NCI-H146 treated with DMSO at 0.1 percent for 48 hours (cell line): ENCODE data around the gene THBS2.
A peak's percentile ranks its signal among the peaks of the same experiment; 100 is the strongest.

Experiments
- DNase-seq: peaks from one replicate; lab custom pipeline; 2025; ENCODE audit not compliant: unreplicated experiment; lab: John Stamatoyannopoulos, UW

Gene THBS2

DNA sequence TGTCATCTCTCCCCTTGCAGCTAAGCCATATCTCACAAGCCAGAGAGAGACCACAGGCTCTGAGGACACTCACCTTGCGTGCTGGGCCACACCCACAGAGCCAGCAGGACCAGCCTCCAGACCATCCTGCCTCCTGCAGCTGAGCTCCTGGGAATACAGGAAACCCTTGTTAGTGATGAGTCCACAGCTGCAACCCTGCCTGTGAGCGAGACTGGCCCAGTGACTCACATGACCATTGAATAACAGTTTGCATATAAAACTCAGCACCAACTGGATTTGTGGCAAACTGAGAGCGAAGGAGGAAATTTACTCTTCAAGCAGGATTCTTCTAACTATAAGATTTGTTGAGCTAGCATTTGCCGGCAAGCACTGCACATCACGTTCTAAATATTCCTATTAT lies 3.0 kb downstream of the THBS2 start:
- DNase-seq = peak; percentile 83

DNA sequence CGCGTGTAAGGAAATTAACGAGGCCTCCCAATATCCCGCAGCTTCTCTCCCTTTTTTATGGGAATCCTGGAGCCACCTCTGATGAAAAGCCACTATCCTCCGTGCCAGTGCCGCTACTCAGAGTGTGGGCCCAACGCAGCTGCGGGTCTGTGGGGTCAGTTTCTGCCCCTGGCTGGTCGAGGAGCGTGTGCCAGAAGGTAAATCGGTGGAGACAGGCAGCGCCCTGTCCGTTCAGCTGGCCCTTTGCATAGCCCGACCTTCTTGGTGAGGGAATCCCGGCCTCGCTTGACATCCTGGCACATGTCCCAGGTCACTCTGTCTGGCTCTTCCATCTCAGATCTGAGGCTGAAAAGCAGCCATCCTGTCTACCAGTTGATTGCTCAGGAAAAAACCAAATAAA lies 4.6 kb downstream of the THBS2 start:
- no peak for DNase-seq

DNA sequence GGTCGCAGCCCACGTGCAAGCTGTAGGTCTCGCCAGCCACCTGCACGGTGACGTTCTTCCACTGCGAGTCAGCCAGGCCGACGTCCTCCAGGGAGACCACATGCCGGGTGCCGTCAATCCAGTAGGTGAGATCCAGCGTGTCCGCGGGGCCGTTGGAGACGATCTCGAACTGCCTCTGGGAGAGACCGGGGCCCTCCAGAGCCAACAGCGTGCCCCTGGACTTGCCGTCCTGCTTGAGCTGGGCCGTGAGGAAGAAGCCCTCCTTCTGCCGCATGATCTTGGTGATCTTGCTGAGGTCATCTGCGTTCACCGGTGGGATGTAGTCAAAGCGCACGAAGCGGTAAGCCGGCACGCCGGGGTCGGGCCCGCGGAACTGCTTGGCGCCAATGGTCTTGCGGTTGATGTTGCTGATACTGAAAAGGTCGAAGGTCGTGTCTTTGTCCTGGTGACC lies 5.1 kb downstream of the THBS2 start:
- no peak for DNase-seq

DNA sequence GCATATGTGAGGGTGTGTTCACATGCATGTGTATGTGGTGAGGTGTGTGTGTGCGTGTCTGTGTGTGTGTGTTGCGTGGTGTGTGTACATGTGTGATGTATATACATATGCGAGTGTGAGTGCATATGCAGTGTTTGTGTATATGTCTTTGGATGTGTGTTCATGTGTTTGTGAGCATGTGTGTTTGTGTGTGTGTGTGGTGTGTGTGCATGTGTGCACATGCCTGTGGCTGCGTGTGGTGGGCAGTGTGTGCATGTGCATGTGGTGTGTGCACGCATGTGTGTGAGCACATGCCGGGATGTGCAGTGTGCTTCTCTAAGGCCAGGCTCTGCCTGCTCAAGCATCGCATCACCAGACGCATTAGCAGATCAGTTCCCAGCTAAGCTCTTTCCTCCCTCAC lies 5.7 kb downstream of the THBS2 start:
- DNase-seq = no peak

DNA sequence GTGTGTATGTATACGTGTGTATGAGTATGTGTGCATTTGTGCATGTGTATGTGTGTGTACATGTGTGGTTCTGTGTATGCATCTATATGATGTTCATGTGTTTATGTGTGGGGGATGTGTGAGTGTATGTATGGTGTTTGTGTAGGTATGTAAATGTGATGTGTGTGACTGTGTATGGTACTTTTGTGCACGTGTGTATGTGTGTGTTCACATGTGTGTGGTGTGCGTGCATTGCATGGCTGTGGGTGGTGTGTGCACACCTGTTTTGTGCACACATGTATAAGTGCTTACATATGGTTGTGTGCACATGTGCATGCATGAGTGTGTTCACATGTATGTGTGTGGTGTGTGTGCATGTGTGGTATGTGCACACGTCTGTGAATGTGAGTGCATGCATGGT lies 6.2 kb downstream of the THBS2 start:
- no peak for DNase-seq

DNA sequence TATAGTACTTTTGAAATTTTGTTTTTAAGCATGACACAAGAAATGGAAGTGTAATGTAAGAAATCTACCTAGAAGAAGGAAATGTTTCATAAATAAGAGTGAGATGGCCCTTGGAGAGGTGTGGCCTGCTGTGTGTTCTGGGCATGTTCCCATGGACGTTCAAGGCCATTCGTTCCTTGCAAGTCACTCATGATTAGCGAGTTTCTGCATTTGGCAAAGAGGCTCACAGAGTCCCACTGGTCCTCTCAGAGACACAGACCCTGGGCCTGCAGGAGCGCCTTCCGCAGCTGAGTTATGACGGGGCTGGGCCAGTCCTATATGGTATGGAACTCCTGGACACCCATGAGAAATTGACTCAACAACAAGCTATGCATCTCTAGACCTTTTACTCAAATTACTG lies 7.2 kb downstream of the THBS2 start:
- no peak for DNase-seq

DNA sequence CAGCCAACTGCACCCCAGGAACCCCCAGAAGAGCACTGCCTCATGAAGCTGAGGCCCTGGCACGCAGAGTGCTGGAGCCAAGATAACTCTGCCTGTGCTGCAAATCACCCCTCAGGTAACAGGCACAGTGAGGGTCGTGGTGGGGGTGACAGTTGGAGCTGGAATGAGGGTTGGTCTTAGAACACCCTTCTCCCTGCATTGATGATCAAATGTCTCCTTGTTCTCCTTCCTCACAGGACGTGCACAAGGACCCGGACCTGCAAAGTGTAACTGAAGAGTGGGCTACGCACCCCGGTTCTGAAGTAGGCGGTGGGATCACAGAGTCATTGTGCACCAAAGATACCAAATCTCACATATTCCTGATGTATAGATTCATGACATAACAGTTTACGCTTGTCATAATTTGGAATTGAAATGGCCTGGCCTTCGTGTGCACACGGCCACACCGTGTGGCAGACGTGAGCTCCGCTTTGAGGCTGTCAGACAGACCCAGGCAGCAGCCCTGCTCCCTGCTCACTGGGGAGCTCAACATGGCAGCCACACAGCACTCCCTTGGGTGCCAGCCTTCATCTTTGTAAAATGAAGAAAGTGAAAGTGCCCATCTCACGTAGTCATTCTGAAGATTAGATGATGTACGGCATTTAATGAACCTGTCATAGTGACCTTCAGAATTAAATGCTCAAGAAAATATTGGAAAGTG lies 8.8 kb downstream of the THBS2 start:
- no peak for DNase-seq

DNA sequence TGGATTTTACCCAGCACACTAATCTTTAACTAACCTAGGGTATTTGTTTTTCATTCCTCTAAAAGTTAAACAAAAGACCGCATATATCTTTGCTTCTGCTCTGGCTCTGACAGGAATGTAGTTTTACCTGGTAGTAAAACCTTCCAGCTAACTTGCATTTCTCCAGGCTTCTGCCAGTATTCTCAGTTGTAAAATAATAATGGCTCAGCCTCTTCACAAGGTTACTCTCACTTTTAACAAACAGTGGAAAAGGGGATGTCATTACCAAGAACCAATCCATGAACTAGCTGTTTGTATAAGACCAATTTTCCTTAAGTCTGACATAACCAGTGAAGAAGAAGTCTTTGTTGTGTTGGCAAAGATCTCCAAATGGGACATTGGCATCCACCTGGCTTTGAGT lies 10.0 kb downstream of the THBS2 start:
- no peak for DNase-seq

DNA sequence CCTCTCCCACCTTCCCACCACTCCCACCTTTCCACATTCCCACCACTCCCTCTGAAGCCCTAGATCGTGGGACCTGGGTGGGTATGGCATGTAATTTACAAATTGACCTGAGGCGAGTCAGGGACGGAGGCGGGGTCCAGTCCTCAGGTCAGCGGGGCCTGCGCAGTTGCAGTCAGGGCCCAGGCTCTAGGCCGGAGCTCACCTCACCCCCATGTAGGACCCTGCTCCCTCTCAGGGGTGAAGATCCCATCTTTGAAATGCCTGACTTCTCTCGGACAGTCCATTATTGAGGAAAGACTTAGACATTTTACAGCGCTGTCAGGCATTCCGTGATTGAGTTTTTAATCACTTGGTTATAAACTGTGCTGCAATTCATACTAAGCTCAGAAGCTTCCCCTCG lies 10.5 kb downstream of the THBS2 start:
- DNase-seq = no peak

DNA sequence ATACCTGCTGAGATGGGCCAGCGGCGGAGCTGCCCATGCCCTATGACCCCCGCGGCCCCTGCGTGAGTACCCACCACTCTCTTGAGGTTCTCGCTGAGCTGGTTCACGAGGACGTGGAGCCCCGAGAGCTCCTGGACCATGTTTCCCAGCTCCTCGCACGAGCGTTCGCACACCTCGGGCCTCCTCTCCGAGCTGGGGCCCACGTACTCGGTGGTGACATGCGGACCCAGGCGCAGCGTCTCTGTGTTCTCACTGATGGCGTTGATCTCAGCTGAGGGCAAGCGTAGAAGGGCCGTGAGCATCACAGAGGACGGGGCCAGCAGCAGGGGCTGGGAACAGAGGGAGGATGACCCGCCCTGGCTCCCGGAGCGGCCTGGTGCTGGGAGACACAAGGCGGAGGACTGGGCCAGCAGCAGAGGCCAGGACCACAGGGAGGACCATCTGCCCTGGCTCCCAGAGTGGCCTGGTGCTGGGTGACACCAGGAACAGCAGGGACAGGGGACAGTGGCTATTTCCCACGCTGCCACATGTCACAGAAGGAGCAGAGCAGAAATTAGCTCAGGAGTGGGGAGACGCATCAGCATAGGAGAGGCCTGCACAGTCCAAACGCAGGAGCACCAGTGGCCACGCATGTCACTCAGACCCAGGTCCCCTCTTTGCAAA lies 11.8 kb downstream of the THBS2 start:
- DNase-seq = no peak

DNA sequence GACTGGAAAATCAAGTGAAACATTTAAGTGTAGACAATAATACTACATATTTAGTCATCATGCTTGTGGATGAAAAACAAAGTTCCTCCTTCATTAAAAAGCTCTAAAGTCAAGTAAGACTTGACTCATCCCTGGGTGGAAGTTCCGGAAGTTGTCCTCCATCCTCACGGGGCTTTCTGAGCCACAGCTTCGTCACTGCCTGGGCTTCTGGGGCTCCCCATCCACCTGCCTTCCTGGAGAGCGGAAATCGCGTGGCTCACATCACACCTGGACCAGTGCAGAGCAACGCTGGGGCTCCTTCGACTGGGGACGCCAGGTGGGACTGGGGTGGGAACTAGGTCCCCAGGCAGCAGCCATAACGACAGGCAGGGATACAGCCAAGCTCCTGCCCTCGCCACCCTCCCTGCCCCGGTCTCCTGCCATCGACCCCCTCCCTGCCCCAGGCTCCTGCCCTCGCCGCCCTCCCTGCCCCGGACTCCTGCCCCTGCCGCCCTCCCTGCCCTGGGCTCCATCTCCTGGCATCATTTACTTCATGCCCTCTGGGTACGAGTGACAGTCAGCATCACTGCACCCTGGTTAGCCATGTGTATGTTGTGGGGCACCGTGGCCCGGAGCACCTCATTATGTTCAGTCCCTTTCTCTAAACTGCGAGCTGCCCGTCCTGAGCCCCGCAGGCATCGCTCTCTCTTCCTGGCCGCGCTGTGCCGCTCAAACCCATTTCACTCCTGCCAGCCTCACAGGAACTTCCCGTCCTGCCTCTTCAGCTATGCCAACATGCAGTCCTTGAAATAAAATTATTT lies 12.9 kb downstream of the THBS2 start:
- DNase-seq = no peak

DNA sequence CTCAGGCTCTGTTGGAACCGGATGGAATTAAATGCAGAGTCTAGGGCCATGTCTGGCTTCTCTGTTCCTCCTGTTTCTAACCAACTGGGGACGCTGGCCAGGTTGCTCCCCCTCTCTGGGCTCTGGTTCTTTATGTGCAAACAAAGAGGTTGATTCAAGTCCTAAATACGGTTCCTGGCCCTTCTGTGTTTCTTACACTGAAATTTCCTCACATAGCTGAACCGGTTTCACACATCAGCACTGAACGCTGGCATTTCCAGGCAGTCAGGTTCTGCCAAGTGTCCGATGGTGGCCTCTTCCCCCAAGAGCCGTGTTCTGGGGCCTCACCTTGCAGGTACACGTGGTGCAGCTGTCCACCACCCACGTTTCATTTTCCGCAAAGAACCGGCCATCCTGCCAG lies 13.5 kb downstream of the THBS2 start:
- no peak for DNase-seq

DNA sequence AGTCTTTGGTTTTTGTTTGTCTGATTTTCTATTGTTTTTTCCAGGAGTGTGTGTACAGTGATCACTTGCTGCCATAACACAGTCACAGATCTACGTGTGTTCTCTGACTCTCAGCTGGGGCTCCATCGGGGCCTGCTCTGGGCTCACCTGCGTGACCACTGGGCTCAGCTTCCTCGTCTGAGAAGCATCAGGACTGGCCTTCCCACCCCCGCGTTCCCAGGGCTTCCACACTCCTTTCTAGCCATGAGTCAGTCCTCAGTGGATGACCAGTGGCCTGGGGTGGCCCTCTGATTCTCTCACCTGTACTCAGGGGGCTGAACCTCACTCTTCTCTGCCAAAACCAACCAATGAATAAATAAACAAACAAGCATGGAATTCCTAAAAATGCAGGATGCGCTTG lies 14.5 kb downstream of the THBS2 start:
- DNase-seq = no peak

DNA sequence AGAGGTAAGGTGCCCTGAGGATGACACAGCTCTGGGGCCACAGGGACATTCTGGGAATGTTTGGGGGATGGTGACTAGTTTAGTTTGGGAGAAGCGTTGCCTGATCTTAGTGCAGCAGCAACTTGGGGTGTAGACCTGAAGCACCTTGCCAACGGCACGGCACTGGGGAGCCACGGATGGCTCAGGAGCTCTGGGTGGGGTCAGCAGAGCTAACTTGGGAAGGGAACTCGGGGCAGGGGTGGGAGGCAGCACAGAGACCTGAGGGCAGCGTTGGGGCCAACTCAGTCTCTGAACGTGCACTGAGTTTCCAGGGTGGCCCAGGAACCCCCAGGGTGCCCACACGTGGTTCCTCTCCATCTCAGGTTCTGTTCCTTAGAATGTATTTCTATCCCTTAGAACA lies 14.9 kb downstream of the THBS2 start:
- DNase-seq = no peak

DNA sequence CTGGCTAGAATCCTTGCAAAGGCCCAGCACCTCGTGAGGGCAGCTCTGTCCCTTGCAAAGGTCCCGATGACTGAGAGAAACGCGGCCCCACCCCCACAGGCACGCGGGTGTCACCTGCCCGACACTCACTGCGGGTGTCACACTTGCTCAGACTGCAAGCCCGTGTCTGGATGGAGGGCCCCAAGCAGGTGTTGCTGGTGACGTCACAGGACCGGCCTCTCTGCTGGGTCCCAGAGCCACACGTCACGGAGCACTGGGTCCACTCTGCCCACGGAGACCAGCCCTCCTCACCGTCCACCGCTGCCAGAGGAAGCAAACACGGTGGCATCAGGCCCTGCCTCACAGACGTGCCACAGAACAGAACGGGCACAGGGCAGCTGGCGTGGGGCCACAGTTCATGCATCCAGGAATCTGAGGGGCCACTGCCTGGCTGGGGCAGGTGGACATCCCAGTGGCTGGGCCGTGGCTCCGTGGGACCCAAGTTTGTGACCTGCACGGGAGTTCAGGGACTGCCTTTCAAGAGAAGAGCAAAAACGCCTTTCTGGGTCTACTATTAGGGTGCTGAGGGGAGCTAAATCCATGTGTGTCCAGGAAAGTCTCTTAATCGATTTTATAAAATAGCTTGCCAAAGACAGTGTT lies 16.0 kb downstream of the THBS2 start:
- DNase-seq = no peak

DNA sequence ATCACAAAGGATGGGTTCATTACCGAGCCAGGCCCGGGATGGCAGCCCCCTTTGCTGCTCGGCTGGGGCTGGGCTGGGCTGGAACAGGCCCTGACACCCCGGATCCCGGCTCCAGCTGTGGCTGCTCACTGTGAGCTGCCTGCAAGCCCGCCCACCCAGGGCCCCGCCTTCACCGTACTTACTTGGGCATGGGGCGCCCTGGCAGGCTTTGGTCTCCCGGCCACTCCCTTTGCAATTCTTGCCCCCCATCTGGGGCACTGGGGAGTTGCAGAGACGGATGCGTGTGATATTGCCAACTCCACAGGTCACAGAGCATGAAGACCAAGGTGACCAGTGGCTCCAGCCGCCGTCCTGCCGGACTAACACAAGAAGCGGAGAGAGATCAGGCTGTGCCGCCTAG lies 16.7 kb downstream of the THBS2 start:
- no peak for DNase-seq

DNA sequence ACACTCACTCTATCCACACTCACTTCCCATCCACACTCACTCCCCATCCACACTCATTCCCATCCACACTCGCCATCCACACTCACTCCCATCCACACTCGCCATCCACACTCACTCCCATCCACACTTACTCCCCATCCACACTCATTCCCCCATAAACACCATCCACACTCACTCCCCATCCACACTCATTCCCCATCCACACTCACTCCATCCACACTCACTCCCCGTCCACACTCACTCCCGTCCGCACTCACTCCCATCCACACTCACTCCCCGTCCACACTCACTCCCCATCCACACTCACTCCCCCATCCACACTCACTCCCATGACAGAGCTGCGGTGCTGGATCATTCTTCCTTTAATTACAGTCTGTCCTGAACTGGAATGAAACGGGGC lies 17.1 kb downstream of the THBS2 start:
- no peak for DNase-seq

DNA sequence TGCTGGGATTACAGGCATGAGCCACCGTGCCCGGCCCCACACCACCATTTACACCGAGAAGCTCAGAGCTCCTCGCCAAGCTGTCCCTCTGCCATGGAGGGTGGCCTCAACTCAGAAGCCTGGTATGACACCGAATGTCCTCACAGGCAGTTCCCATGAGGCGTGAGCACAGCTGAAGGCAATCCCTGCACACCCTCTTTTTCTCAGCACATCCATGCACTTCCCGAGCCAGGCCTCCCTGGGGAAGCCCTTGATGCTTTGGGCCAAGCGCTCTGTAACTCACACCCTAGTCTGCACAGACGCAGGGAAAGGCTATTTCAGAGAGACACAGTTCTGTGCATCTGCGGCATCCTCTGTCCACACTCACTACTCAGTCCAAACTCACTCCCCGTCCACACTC lies 18.4 kb downstream of the THBS2 start:
- no peak for DNase-seq

DNA sequence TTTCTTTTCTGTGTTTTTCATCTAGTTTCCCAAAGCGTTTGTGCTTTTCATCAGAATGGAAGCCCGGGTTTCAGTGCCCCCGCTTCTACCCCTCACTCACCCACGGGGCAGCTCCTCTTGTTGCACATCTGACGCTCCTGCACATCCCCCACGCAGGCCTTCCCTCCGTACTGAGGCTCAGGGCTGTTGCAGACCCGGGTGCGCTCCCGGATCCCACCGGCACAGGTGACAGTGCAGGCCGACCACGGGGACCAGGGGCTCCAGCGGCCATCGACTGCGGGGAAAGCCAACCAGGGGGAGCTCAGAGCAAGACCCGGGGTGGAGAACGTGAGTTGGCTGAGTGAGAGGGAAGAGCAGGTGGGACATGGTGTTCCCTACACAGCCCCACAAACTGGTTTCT lies 19.0 kb downstream of the THBS2 start:
- DNase-seq = no peak

DNA sequence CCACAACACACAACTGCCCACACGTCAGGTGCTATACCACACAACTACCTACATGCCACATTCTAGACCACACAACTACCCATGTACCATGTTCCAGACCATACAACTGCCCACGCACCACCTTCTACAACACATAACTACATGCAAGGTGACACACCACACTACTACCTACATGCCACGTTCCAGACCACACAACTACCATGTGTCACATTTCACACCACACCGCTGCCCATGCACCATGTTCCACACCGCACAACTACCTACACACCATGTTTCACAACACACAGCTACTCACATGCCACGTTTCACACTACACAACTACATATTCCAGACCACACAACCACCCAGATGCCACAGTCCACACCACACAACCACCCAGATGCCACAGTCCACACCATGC lies 19.8 kb downstream of the THBS2 start:
- no peak for DNase-seq

DNA sequence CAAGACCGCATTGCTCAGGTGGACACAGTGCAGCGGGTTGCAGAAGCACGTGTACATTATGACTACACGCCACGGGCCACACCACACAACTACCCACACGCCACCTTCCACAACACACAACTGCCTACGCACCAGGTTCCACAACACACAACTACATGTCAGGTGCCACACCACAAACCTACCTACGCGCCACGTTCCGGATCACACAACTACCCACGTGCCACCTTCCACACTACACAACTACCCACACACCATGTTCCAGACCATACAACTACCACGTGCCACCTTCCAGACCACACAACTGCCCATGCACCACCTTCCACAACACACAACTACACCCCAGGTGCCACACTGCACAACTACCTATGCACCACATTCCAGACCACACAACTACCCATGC lies 20.5 kb downstream of the THBS2 start:
- DNase-seq = no peak

DNA sequence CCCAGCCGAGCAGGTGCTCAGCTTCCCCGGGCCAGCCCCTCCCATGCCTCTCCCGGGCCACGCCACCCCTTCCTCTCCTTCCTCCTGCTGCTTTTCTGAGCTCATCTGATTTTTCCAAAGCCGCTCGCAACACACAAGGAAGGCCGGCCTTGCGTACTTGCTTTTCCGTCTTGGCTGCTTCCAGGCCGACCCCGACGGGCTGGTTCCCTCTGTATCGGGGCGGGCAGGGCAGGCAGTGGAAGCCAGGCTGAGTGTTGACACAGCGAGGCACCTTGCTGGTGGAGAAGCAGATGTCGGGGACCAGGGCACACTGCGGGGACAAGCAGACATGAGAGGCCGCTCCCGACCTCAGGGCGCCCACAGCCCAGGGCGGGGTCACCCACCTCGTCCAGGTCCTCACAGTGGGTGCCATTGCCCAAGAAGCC lies 21.1 kb downstream of the THBS2 start:
- no peak for DNase-seq
